Activated gamma-delta T cell (primary cell): Measurements from ENCODE around the gene CIDEB.
A peak's percentile ranks its signal among the peaks of the same experiment; 100 is the strongest.

Source experiments
- DNase-seq: peaks from one replicate; lab custom pipeline; 2025; lab: John Stamatoyannopoulos, UW

Gene CIDEB

DNA sequence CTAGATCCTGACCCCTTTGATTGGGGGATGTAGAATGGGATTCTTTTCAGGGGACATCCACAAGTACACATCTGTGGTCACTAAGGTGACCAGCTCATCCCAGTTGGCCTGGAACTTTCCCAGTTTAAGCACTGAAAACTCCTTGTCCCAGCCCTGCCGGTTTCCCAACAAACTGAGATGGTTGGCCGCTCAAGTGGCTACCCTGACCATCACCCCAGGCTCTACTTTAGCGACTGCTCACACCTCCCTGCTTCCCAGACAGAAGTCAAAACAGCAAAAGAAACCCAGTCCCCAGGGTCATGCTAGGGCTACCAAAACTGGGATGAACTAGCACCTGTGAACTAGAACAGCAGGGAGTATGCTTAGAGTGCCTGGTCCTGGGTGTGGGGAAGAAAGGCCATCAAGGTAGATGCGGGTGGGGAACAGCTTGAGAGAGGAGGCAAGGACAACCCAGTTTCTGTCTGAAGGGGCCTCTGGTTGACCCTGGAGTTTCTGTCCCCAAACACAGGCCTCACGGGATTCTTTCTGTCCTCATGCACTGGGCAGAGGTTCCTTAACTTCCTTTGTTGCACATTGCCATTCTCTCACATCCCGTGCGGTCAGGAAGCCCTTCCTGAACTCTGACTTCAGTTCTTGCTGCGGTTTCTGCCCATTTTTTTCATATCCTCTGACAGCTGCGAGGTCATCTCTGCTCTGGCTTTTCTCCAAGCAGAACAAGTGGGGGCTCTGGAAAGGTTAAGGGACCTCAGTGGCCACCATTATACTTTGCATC, 5.1 kb upstream of the CIDEB start:
- DNase-seq, result no peak

DNA sequence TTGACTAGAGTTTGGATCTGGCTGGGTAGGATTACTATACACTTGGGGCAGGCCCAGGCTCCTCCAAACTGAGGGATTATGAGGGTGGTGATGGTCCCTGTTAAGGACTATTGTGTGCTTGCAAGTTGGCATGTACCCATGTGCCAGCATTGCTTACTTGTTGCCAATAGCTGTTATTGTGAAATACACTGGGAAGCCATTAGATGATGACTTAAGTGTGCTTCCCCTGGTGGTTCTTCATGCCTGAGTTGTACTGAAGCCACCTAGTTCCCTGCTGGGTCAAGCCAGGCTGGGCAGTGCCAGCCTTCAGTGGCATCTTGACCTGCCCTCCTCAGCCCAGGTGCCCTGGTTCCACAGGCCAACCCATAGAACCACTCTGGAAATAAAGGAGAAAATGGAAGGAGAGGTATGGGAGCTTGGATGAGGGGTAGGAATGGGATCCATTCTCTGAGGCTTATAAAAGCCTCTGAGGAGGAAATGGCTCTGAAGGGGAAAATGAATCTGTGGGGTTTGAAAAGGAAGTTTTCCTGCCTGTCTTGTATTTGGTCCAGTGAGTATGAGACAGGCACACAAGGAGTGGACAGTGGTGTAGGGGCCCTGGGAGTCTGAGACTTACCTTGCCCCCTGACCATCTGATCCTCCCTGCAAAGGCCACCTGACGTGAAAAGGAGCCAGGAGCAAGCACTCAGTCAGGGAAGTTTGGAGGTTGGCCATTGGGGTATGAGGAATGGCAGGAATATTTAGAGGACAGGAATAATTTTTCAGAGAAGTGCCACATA, 4.2 kb upstream of the CIDEB start:
- DNase-seq, result no peak

DNA sequence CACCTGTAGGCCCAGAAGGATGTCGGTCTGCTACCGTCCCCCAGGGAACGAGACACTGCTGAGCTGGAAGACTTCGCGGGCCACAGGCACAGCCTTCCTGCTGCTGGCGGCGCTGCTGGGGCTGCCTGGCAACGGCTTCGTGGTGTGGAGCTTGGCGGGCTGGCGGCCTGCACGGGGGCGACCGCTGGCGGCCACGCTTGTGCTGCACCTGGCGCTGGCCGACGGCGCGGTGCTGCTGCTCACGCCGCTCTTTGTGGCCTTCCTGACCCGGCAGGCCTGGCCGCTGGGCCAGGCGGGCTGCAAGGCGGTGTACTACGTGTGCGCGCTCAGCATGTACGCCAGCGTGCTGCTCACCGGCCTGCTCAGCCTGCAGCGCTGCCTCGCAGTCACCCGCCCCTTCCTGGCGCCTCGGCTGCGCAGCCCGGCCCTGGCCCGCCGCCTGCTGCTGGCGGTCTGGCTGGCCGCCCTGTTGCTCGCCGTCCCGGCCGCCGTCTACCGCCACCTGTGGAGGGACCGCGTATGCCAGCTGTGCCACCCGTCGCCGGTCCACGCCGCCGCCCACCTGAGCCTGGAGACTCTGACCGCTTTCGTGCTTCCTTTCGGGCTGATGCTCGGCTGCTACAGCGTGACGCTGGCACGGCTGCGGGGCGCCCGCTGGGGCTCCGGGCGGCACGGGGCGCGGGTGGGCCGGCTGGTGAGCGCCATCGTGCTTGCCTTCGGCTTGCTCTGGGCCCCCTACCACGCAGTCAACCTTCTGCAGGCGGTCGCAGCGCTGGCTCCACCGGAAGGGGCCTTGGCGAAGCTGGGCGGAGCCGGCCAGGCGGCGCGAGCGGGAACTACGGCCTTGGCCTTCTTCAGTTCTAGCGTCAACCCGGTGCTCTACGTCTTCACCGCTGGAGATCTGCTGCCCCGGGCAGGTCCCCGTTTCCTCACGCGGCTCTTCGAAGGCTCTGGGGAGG, 3.1 kb upstream of the CIDEB start, which contains the start of gene LTB4R:
Gene LTB4R (plus strand): TSS at position 857 of the 959 bp plus-strand sequence. CDS start 4,150 bp downstream, outside the sequence.
- peak; percentile 66 for DNase-seq

DNA sequence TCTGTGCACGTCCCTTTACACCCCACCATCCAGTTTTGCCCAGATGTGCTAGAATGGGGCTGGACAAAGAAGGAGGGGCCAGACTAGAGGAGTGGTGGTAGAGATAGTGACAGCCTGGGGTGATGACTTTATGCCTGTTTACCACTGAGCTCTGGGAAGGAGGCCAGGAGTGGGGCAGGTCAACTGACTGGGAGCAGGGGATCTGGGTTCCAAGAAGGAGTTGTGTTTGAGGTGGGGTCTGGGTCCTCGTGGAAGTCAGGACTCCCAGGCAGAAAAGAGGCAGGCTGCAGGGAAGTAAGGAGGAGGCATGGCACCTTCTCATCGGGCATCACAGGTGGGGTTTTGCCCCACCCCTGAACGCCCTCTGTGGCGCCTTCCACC, 2.5 kb upstream of the CIDEB start:
- no peak for DNase-seq

GRCh38 chr14:24309538-24310264, 1.9 kb upstream of the CIDEB start, which contains the start of gene LTB4R2:
Gene LTB4R2 (plus strand): TSS chr14:24310140. CDS start chr14:24310665, 525 bp downstream.
- no peak for DNase-seq

DNA sequence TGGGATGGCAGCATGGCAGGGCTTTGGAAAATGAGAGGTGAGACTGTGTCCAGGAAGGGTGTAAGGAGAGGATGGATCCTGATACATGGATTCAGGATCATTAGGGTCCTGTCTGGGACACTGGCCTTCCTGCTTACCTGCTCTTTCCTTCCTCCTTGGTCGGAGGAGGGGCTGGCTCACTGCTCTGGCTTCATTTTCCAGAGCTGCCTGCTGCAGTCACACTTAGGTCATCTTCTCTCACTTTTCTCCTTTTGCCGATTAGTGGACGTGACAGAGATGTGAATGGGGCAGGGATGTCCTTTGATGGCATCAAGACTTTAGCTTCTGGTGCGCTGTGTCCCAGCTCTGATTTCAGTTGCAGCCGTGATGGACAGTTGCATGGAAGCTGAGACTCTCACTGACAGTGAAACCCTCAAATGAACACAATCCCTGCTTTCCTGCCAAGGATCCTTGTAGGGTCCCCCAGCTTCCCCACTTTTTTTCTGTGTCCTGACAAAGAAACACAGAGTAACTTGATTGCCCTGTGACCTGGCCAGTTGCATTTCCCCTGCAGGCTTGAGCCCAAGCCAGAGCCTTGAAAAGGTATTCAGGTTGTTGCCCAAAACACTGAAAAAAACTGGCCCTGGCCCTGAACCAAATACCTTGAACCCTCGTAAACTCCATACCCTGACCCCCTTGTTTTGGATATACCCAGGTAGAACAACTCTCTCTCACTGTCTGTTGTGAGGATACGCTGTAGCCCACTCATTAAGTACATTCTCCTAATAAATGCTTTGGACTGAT, 756 bp upstream of the CIDEB start:
- DNase-seq, result no peak

DNA sequence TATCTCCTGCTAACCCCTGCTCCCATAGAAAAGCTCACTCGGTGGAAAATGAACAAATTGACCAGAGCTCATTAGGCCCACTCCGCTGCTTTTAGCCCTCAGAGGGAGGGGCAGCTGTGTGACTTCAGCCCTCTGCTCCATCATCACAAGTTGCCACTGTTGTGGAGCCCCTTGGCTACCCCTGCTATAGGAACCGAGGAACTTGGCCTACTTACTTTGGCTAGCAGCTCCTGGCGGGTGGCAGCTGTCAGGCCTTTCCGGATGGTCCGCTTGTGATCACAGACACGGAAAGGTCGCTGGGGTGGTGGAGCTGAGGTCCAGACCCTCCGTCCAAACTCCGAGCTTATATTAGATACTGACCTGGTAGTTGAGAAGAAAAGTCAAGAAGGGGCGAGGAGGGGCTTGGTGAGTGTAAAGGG, 612 bp downstream of the CIDEB start:
- no peak for DNase-seq

GRCh38 chr14:24304019-24304387, 3.8 kb downstream of the CIDEB start:
- DNase-seq, result no peak

GRCh38 chr14:24300326-24300980, 7.3 kb downstream of the CIDEB start:
- no peak for DNase-seq

DNA sequence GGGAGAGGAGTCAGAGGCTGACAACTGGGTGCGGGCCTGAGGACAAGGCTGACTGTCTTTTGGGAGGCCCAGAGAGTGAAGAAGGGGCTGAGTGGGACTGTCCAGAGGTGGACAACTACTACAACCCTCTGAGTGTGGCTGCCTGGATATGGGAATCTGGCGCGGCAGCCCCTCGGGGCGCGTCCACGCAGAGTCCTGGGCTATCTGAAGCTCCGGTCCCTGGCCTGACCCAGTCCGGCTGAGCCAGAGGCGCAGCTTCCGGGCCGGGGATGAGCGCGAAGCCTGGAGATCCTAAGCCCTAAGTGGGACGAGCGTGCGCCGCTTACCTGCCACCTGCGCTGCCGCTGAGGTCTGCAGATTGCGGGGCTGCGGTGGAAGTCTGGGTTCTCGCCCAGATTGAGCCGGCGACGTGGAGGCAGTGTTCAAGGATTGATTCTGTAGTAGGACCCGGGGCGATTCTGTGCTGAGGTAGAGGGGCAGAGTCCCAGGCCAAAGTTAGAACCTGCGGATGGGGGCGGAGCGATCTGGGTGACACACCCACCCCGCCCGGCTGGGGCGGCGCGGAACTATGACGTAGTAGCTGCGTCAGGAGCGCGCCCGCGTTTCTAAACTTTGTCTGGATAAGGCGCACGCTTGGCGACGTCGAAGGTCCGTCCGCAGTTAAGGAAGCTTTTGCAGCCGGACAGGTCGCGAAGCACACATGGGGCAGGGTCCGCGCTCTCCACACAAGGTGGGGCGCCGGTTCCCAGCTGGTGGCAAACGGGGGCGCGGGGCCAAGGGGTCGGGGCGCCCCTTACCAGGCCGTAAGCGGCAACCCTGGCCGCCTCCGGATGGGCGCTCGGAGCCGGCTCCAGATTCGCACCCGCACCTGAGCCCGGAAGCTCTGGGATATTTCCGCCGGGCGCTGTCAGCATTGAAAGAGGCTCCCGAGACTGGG, 8.3 kb downstream of the CIDEB start, which contains the start of the genes DHRS1 and NOP9:
Gene DHRS1 (minus strand): TSS at position 526 of the 937 bp plus-strand sequence. CDS start 674 bp downstream, outside the sequence.
Gene NOP9 (plus strand): TSS at position 596 of the 937 bp plus-strand sequence. CDS start 105 bp downstream, at position 701.
- DNase-seq, result peak; percentile 87

DNA sequence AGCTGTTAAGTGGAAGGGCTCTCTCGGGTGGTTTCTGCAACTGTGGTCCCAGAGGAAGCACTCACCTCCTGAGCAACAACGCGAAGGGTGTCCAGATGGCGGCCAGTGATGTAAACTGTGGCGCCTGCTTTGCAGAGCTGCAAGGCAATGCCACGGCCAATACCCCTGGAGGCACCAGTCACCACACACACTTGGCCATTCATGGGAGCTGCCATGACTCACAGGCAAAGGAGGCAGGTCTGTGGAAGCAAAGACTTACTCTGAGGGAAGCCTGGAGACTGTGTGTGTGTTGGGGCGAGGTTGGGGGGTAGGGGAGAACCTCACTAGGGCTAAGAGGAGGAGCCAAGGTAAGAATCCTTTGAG, 8.9 kb downstream of the CIDEB start:
- DNase-seq, result no peak

DNA sequence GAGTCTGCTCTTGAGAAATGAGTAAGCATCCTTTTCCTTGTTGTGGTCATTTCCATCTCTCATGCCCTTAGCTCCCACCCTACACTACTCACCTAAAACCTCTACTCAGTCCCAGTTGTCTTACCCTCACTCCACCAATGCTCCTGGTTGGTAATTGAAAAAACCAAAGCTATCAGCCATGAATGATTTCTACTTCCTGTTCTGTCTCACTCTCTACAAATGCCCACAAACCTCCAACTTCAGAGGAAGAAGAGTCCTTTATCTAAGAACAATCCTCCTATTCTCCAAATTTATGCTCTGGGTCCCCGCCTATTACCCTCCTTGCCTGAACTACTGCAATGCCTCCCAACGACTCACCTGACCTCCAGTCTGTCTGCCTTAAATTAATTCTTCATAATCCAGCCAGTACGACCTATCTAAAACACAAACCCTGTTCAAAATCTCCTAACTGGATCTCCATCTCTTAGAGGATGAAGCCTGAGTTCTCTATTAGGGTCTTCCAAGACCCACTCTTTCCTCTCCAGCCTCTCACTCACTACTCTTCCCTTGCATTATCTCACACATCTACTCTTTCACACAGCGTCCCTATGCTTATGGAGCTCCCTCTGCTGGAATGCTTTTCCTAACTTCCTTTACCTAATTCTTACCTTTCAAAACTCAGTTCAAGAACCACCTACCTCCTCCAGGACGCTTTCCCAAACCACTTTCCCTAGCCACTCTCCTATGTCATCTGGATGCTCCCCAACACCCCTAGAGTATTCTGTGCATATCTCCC, 10.4 kb downstream of the CIDEB start:
- no peak for DNase-seq

DNA sequence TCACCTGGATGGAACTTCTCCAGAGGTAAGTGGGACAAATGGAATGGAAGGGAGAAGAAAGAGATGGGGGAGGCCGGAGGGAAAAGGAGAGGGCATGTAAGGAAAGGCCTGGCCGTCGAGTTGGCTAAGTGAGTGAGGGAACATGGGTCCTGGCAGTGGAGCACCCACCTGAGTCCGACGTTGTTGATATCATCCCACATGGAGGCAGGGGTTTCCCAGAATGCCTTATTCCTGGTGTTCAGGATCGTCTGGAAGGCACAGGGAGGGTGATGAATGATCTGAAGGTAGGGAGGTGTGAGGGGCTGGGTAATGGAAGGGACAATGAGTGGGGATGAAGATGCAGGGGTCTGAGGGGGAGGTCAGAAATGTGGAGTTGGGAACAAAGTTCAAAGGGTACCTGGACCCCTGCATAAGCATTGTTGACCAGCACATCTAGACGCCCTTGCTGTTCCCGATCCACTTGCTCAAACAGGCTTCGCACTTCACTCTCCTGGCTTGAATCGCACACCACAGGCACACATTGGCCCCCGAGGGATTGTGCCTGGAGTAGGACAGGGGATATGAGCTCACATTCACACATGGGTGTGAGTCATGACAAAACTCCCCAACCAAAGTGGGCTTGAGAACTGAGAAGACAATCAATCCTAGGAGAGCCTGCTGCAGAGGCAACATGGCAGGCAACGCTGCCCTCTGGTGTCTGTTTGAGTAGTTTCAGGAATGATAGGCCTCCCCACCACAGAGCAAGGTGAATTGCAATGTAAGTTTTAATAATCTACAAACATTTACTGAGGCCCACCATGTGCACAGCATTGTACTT, 11.2 kb downstream of the CIDEB start:
- DNase-seq, result no peak

- DNase-seq, result no peak
These were observed 14.3 kb downstream of the CIDEB start for GRCh38 chr14:24293525-24293924.

GRCh38 chr14:24292118-24292807, 15.5 kb downstream of the CIDEB start:
- no peak for DNase-seq

GRCh38 chr14:24291446-24292117, 16.2 kb downstream of the CIDEB start:
- no peak for DNase-seq
